DMS79 (cell line): ENCODE results near the gene LCE3C.
"Not testable (repeated sequence)": the region's sequence is repeated elsewhere in the genome, so short reads cannot be mapped to it uniquely, and the experiment has no call there.

Experiments
- DNase-seq: peaks from one replicate; lab custom pipeline; 2025; lab: John Stamatoyannopoulos, UW

The LCE3C gene, protein sequence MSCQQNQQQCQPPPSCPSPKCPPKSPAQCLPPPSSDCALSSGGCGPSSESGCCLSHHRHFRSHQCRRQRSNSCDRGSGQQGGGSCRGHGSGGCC

DNA sequence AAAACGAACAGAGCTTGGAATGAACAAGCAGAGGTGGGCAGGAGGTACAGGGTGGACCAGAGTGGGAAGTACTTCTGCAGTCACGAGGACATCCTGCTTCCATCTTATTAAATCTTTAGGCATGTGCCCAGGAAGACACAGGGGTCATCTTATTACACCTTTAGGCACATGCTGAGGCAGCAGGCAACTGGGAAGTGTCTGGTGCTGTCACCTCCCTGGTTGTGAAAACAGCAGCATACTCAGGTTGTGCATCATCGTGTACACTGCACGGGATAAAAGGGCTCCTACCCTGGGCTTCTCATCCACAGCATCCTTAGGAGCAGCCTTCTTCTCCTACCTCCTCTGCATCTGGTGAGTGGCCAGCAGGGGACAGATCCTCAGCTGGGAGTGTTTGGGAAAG is at the start of gene LCE3C:
TSS of gene LCE3C (plus strand) at position 301 of the 400 bp plus-strand sequence. CDS start 498 bp downstream, outside the sequence.
- no peak for DNase-seq

DNA sequence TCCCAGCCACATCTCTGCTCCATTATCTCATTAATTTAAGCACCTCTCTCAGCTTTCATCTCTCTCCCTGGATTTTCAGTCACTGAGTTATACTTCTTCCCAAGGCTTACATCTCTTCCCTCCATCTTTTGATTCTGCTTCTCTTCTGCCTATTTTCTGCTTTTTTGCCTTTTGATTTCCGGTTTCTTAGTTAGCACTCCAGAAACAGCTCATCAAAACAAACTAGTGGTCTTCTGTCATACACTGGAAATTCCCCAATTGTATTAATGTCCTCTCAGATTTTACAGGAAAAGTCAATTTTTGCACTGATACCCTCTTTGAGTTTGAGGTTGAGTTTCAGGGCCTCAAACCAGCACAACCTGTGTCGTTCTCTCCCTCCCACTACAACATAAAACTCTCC is 34.9 kb upstream of the LCE3C start:
- no peak for DNase-seq

DNA sequence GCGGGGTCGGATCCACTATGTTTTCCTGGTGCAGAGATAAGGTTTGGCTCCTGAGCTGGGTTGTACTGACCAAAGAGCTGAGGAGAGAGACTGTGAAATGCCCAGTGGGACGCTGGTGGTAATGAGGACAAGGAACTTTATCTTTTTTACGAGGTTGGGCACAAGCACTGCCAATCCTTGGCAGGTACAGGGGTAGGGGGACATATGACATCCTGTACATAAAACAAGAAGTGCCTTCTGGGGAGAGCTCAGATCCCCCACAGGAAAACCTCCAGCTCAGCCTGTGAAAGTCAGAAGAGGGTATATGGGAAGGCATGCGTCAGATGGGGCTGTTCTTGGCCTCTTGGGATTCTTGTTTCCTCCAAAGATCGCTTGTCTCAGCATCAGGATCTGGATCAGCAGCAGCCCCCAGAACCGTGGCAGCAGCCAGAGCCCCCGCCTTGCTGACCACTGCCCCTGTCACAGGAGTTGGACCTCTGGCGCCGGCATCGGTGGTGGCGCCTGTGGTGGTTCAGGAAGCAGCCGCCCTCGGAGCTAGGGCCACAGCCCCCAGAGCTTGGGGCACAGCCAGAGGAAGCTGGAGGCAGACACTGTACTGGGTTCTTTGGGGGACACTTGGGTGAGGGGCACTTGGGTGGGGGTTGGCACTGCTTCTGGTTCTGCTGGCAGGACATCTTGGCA is 34.4 kb upstream of the LCE3C start:
- DNase-seq: no peak

DNA sequence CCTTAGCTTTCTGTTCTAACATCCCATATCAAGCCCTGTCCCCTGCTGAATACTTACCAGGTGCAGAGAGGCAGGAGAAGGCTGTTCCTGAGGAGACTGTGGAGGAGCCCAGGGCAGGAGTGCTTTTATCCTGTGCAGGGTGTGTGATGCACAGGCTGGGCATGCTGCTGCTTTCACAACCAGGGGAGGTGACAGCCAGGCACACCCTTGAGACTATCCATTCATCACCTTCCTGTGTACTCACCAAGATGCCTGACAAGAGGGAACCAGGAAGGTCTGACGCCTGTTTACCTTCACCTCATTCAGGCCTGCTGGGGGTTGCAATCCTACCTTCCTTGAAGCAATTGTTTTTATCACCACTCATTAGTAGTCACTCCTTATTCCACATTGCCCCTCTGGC is 33.4 kb upstream of the LCE3C start, which contains the start of gene LCE3E:
TSS of gene LCE3E (minus strand) at position 100 of the 400 bp plus-strand sequence. CDS start 572 bp downstream, outside the sequence.
- no peak for DNase-seq

DNA sequence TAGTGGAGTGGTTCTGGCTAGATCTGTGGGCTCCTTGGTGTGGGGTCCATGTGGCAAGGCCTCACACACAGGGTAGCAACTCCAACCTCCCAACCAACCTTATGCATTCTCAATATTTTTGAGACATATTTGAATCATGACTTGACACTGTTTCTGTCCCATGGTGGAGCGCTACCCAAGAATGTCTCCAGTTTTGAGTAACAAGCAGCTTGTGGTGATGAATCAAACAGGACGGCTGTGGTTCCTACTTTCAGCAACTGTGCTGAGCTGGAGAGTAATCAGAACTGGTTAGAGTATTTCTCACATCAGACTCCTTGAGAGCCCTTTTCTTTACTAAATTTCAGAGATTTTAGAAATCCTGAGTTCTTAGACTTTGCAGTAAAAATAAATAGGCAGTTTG is 22.9 kb upstream of the LCE3C start:
- no peak for DNase-seq

DNA sequence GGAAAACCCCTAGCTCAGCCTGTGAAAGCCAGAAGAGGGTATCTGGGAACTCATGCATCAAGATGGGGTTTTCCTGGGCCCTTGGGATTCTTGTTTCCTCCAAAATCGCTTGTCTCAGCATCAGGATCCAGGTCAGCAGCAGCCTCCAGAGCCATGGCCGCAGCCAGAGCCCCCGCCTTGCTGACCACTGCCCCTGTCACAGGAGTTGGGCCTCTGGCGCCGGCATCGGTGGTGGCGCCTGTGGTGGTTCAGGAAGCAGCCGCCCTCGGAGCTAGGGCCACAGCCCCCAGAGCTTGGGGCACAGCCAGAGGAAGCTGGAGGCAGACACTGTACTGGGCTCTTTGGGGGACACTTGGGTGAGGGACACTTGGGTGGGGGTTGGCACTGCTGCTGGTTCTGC is 20.5 kb upstream of the LCE3C start:
- DNase-seq: not testable (repeated sequence)

DNA sequence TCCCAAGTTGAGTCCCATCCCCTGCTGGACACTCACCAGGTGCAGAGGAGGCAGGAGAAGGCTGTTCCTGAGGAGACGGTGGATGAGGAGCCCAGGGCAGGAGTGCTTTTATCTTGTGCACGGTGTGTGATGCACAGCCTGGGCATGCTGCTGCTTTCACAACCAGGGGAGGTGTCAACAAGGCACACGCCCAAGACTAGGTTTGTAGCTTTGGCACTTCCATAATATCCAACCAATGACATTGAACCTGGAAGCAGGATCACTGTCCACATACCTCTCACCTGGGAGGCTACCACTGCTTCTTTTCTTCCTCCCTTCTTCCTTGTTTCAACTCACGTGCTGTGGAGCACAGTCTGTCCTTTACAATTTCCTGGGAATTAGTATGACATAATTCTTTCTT is 19.6 kb upstream of the LCE3C start, which contains the start of gene LCE3D:
TSS of gene LCE3D (minus strand) at position 84 of the 400 bp plus-strand sequence. CDS start 580 bp downstream, outside the sequence.
- DNase-seq: no peak

DNA sequence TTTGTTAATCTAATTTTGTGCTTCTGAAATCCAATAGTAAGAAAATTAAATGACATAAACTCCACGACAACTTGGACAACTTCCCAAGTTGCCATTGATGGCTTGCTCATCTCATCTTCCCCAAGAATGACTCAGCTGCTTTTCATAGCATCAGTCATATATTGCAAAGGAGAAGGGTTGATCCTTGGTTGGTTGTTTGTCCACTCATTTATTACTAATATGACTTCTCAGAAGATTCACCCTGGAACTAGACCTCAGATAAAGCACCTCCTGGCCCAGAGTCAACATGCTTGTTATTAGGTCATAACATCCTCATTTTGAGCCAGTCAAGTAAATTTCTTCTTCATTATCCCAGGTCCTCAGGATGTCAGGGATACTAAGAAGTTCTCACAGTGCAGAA is 17.4 kb upstream of the LCE3C start:
- DNase-seq: no peak

DNA sequence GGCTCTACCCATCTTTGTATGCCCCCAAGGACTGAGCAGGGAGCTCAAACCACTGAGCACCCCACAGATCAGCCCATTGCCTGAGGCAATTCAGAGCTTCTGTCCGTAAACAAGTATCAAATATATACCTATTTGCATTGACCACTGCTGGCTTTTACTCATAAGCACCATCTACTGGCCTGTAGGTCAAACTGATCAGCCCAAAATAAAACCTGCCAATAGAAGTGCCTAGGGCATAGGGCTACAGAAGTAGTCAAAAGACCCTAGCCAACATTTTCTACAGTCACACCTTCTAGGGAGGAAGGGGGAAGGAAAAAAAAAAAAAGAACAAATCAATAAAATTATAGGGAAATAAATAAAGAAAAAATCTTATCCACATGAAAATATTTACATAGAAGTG is 14.4 kb upstream of the LCE3C start:
- no peak for DNase-seq

DNA sequence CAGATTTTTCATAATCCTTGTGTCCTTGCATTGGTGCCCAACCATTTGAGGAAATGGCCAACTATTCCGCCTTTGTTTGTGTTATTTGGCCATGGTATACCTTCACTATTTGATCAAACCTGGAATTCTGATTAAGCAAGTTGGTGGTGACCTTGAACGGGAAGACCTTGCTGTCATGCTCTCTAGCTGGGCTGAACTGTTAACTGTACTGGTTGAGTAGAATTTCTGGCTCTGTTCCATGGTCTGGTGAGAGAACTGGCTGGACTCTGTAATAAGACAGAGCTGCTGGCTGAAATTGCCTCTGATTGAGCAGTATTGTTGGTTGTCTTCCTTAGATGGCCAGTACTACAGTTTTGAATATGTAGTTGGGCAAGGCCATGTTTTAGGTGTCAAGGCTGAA is 3.0 kb upstream of the LCE3C start:
- no peak for DNase-seq

DNA sequence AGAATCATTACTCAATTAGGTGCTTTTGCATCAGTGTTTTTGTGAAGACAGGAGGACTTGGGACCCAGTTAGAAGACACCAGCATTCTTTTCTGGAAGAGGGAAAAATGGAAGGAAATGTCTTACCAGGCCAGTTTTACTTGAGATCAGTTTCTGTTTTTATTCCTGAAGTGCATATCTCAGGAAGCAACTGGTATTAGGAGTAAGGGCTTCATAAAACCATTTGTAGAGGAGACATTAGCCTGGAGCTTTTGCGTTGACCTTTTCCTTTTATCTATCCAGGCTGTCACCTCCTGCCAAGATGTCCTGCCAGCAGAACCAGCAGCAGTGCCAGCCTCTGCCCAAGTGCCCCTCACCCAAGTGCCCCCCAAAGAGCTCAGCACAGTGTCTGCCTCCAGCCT is 13.5 kb downstream of the LCE3C start, which contains the start of gene LCE3B:
TSS of gene LCE3B (plus strand) at position 301 of the 400 bp plus-strand sequence. CDS start at position 301, 0 bp downstream.
- no peak for DNase-seq

DNA sequence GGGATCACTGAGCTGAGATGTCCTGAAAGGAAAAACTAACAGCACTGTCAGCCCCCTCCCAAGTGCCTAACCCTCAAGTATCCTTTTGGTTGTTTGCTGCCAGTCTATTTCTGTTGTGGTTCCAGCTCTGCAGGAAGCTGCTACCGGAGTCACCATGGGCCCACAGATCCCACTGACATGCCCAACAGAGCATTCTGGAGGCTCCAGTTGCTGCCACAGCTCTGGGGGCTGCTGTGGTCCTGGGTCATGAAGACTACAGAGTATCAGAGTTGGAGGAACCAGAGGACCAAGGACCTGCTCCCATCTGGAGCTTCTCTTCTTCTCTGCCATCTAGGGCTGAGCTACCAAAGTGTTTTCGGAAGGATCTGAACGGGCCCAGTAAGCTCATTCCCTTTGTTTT is 22.0 kb downstream of the LCE3C start:
- no peak for DNase-seq

DNA sequence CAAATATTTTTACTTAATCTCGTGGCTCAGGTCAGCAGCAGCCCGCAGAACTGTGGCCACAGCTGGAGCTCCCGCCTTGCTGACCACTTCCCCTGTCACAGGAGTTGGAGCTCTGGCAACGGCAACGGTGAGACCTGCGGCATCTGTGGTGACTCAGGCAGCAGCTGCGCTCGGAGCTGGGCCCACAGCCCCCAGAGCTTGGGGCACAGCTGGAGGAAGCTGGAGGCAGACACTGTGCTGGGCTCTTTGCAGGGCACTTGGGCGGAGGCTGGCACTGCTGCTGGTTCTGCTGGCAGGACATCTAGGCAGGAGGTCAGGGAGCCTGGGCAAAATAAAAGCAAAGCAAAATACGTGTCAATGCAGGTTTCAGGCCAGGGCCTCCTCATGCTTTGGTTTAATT is 22.8 kb downstream of the LCE3C start, which contains the start of gene LCE3A:
TSS of gene LCE3A (minus strand) at position 301 of the 400 bp plus-strand sequence. CDS start at position 301, 0 bp downstream.
- DNase-seq: no peak

DNA sequence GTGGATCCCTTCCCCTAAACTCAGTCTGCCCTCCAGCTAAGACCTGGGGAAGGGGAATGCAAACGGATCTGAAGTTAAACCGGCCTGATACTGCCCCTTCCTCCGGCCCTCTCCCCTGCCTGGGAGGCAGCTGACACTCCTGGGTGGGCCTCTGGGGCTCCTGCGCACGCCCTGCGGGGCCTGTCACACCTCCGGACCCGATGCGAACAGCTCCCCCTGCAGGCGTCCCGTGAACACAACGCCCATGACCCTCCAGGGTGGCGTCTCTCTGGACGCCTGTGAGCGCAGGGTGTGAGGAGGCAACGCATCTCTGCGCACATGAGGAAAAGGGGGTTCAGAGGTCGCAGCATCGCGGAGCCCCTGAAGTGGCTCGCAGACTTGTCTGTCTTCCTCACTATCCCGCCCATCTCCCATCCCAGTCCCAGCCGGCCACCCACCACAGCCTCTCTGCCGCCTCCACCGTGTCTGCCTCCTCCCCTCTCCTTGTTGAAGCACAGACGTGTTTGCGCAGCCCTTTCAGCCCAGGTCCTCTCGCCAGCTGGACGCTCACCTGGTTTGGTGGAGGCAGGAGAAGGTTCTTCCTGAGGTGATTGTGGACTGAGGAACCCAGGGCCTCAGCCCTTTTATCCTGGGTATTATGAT is 23.3 kb downstream of the LCE3C start:
- DNase-seq: no peak

DNA sequence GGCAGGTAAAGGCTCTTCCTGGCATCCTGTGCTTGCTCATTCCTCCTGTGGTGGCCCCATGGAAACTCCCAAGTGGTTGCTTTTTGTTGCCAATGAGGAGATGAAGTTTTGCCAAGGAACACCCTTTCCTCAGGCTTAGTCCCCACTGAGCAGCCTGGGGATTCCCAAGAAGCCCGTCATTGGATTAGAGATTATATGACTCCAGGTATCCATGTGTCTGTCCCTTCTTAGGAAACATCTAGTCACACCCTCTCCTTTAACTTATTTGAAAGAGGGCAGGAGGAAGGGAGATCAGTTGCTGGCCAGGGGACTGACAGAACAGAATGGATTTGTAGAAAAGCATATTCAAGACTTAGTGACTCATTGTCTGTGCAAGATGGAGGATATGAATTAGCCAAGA is 26.7 kb downstream of the LCE3C start:
- DNase-seq: no peak

DNA sequence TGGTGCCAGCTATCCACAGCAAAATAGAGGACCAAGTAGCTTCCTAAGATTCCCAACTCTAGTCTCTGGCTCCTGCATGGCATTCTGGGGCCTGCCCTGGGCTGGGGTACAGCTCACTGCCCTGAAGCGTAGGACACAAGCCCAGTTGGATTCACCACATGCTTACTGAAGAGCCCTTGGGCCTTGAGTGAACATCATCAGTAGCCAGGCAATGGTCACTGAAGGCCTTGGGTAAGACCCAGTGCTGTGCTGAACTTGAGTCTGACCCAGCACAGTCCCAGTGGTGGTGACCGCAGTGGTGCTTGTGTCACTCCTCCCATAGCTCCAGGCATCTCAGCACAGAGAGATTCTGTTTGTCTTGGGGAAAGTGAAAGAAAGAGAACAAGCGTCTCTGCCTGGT is 30.6 kb downstream of the LCE3C start:
- DNase-seq: no peak

DNA sequence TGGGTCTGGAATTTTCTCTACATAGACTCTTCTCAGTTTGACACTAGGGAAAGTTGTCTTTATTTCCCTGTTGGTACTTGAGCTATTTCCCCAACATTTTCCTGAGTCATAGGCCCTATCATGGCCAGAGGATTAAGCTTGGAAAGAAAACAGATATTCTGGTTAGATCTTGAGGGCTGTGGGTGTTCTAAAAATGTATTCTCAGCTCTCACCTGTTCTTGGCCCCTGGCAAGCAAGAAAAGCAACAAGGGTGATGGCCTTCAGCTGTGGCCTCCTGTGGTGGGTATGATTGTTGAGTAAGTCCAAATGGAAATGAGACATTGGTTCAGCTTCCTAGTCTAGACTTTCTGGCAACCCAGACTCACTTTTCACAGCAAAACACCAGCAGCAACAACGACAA is 40.3 kb downstream of the LCE3C start:
- DNase-seq: no peak

DNA sequence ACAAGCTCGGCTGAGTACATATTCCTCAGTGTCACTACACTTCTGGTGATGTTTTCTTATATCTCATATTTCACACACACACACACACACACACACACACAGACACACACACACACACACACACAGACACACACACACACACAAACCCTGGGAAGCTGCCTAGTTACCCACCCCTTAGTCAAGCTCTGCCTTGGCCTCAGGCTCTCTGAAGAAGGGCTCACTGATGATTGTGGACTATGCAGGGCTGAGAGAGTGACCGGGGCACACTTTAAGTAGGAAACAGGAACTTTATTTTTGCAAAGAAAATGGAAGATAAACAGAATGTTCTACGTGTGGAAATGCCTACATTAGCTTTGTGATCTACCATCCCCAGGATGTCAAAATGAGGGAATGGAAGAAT is 43.9 kb downstream of the LCE3C start:
- no peak for DNase-seq

DNA sequence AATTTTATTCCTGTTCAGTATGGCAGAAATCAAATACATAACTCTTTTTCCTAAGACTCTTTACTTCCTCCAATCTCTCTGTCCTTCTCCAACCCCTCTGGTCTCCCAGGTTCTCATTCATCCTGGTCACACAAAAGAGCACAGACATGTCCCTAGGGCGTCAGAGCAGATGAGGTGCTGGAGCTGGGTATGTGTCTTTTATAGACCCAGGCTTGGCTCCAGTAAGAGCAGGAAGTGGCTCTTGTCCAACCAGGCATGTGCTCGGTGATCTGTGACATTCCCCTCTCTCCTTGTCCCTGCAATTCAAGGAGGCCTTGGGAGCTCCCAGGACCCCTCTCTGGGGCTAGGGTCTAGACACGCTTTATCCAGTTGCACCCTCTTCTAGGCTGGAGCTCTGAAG is 45.1 kb downstream of the LCE3C start:
- no peak for DNase-seq

DNA sequence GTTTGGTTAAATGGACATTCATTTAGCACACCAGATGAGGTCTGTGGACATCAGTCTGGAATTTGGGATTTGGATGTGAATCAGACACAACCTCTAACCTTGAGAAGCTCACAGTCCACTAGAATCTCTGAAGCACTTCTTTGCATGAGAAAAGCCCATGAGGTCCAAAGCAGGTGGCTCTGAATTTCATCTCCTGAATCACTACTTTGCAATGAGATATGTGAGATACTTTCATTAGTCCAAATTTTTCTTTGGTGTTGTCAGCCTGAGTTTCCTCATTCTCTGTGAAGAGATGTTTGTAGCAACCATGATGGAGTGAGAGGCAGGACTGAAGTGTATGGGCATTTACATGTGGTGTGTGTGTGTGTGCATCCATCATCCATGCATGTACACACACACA is 46.6 kb downstream of the LCE3C start:
- DNase-seq: no peak
